D721Med (cell line): ENCODE measurements around the gene ANKRD13D.

Experiments
- DNase-seq: peaks from one replicate; pipeline ENCODE4 v3.0.0; 2011; ENCODE audit warnings: low spot score; ENCODE audit not compliant: insufficient read length
- FAIRE-seq: peaks from 2 replicates; lab custom pipeline; 2011; peaks lifted over from hg19 to GRCh38; lab: Jason Lieb, UNC
- TF ChIP-seq, protein P1 (sequence below): IDR thresholded peaks from 2 replicates; pipeline ENCODE4 v1.5.1; 2012; ENCODE audit warnings: mild to moderate bottlenecking, control low read depth; ENCODE audit not compliant: insufficient read depth; ENCODE audit errors: missing control alignments

ANKRD13D gene

DNA sequence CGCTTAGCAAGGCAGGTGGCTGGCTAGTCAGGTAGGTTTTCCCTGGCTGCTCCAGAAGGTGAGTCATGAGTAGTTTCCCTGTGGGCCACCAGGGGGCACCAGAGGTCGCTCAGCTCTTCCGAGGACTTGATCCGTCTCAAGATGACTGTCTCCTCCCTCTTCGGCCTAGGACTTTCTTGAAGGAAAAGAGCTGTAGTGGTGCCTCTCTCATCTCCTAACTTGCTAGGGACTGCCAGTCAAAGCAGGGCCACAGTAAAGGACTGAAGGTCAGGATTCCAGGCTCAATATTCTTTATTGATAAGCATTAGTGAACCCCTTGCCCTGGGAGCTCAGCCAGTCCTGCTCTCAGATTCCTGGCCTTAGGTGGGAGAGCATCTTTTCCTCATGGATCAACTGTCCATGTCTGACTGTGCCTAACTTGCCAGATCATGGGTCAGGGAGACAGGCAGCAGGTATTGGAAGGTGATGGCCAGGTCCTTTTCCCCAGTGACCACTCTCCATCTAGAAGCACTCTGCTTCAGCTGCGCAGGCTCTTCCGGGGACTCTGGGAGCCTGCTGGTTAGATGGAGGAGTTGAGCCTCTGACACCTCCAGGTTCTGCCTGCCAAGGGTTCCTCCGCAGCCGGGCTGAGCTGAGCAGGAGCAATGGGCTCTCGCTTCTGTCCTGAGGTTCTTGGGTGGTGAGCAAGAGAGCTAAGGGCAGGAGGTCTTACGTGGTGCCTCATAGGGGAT is 62.3 kb downstream of the ANKRD13D start:
- TF ChIP-seq, protein P1, sequence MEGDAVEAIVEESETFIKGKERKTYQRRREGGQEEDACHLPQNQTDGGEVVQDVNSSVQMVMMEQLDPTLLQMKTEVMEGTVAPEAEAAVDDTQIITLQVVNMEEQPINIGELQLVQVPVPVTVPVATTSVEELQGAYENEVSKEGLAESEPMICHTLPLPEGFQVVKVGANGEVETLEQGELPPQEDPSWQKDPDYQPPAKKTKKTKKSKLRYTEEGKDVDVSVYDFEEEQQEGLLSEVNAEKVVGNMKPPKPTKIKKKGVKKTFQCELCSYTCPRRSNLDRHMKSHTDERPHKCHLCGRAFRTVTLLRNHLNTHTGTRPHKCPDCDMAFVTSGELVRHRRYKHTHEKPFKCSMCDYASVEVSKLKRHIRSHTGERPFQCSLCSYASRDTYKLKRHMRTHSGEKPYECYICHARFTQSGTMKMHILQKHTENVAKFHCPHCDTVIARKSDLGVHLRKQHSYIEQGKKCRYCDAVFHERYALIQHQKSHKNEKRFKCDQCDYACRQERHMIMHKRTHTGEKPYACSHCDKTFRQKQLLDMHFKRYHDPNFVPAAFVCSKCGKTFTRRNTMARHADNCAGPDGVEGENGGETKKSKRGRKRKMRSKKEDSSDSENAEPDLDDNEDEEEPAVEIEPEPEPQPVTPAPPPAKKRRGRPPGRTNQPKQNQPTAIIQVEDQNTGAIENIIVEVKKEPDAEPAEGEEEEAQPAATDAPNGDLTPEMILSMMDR = peak; percentile 85
- FAIRE-seq = no peak
- DNase-seq = peak; percentile 71
